ENCODE data around the gene MDH1B.

- peak in 1 of 6 experiments; percentile 26 for TF ChIP-seq CTCF (IDR thresholded peaks at IDR 0.05)
- TF ChIP-seq POLR2A (IDR thresholded peaks at IDR 0.05): no peak
Measured at GRCh38 chr2:206783718-206784117, 18.6 kb upstream of the MDH1B start.

Measured in esophagus squamous epithelium (tissue), 4 donors.